GM15510 (cell line): Measurements from ENCODE around the gene PIK3R5.

ENCODE experiments used
- POLR2A ChIP-seq: IDR thresholded peaks from 3 replicates; pipeline ENCODE4 v1.6.1; 2011; ENCODE audit warnings: borderline replicate concordance; ENCODE audit not compliant: insufficient read length; ENCODE audit errors: extremely low read depth

The PIK3R5 gene

DNA sequence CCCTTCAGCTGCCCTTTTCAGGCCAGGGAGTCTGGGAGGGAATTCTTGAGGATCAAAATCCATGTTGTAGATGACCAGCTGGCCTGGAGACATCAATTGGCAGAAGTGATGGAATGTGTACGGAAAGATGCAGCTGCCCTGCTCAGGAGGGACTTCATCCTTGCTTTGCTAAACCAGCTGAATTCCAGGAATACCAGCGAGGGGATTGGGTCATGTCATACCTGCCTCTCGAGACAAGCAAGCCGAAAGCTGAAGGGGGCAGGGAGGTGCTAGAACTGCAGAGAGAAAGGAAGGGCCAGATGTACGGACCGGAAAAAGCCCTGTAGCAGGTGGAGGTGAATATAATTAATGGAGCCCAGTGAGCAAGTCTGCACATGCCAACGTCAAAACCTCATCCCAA, 30.2 kb upstream of the PIK3R5 start:
- TF ChIP-seq POLR2A, result no peak

DNA sequence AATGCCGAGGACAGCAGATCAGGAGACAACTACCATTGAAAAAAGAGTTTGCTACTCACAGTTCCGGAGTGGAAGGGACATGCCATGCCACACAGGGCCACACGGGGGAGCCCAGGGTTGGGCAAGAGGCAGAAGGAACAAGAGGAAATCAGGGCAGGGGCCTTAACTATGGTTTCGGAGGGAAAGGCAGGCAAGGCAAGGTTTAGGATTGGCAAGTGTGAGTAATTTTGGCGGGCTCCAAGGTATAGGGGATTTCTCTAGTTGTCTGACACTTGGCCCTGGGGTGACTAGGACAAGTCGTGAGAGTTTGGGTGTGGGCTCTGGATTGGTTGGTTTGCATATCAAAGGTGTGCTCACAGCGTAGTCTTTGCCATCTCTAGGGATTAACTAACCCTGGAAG, 28.8 kb upstream of the PIK3R5 start:
- TF ChIP-seq POLR2A, result no peak

DNA sequence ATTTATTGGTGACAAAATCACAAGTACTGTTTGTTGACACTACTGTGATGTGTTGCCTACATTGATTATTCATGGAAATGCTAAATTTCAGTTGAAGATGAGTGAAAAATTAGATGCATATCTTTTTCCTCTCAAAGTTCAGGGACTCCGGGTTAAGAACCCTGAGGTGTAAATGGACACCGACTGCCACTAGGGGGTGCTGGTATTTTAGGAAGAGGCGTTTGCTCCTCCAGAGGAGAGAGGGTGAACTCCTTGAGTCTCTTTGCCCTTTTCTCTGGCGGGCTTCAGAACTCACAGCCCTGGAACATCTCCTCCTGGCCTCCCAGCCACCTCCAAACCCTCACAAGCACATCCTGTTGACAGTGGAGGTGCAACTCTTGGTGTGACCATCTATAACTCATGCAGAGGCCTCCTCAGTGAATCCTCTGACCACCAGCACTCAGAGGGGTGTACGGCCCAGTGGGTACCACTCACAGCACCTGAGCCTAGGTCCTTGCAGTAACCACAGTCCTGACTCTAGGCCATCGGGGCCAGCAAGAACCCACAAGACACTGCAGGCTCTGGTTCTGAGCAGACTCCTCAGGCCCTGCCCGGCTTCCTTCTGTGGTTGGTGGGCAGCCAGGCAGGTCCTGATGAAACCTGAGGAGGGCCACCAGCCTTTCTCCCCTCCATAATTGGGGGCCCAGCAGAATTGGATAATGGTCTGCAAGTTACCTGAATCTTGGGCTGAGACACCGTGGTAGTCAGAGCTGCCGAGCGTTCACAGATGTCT, 26.2 kb upstream of the PIK3R5 start:
- TF ChIP-seq POLR2A, result no peak

DNA sequence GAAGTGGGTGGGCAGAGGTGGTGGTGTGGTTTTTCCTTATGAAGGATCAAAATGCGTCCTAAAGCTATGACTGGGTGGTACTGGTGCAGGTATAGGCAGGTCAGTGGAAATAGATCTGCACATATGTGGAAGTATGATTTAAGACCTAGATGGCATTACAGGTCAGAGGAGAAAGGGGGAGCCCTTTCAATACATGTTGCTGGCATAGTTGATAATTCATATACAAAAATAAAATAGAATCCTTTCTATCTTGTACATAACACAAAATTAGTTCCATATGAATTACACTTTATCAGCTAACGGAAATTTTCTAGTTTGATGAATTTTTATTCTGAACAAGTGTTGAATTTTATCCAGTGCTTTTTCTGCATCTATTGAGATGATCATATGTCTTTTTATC, 20.8 kb upstream of the PIK3R5 start:
- TF ChIP-seq POLR2A, result no peak

- no peak for TF ChIP-seq POLR2A
Observed at GRCh38 chr17:8985054-8985701, 19.7 kb upstream of the PIK3R5 start.

GRCh38 chr17:8981443-8981842, 15.9 kb upstream of the PIK3R5 start:
- TF ChIP-seq POLR2A, result no peak

GRCh38 chr17:8979715-8980114, 14.2 kb upstream of the PIK3R5 start:
- no peak for TF ChIP-seq POLR2A

DNA sequence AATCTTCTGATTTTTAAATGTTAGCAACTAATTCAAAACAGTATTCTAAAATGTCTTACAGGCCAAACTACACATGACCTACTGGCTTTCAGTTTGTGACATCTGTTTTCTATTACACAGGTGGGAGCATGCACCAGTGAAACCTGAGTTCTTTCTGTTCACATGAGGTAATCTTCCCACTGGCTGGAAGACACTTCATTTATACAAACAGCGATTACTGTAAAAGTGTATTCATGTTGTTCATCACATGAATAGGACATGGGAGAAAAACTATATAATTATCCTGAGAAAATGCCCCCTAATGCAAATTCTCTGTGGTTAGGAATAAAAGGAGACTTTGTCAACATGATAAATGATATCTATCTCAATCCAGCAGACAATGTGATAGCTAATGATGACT, 11.1 kb upstream of the PIK3R5 start:
- no peak for TF ChIP-seq POLR2A

- no peak for TF ChIP-seq POLR2A
Observed at GRCh38 chr17:8975091-8975725, 9.7 kb upstream of the PIK3R5 start.

DNA sequence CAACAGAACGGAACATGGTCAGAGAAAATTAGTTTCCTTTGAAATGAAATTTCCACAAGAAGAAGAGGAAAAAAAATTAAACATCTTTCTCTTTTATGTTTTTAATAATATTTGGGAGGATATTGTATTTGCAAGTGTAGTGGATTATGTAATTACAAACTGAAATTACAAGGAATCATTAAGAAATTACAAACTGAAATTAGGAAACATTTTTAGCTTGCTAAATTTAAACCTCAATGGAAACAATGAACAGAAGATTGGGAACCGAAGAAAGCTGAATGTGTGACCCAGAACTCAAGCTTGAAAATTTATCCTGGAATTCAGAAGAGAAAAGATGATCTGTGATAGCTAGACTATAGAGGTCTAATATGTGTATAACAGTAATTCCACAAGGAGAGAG, 4.4 kb upstream of the PIK3R5 start:
- no peak for TF ChIP-seq POLR2A

DNA sequence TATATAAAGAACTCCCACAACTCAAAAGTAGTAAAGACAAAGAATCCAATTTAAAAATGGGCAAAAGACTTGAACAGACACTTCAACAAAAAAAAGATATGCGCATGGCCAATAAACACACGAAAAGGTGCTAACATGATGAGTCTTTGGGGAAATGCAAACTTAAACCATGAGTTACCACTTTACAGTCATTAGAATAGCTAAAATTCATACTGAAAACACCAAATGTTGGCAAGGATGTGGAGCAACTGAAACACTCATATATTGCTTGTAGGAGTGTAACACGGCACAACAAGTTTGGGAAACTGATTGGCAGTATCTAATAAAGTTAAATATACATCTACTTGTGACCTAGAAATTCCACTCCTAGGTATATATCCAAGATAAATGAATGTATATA, 3.0 kb upstream of the PIK3R5 start:
- no peak for TF ChIP-seq POLR2A

DNA sequence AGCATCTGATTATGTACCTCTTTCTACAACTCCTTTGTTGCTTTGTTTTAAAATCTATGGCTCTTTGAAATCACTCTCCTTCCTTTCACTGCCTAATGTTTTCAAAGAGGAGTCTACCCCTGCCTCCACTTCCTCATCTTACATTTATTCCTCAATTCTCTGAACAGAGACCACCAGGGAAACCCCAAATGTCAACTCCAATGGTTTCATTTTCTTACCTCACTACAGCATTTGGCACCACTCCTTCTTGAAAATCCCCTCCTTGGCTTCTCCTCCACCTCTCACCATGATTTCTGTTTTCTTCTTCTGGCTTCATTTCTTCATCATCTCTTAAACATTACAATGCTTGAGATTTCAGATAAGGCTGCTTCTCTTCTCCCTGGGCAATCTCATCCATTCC, 2.4 kb upstream of the PIK3R5 start:
- TF ChIP-seq POLR2A, result no peak

- TF ChIP-seq POLR2A, result no peak
Observed at GRCh38 chr17:8966926-8967325, 1.4 kb upstream of the PIK3R5 start.

DNA sequence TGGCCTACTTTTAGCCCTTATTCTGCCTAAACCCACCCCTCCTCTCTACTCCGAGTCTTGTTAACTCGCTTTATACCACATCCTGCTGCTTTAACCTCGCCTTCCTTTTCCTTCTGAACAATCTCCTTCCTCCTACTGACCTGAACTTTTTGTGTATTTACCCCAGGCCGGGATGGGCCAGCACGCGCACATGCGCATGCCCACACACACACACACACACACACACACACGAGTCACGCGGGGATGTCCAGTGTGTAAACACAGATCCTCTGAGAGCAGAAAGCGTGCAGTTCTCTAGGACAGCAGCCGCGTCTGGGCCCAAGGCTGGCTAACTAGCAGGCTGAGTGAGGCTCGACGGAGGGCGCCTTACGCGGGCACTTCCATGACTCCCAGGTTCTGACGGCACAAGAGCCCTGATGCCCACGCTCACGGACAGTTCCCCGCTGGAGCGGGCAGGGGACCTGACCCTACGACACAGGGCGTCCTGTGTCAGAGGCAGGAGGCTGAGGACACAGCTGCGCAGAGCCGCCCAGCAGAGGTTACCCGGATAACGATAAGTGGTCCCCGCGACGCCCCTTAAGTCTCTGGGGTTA, 610 bp downstream of the PIK3R5 start:
- TF ChIP-seq POLR2A, result no peak

DNA sequence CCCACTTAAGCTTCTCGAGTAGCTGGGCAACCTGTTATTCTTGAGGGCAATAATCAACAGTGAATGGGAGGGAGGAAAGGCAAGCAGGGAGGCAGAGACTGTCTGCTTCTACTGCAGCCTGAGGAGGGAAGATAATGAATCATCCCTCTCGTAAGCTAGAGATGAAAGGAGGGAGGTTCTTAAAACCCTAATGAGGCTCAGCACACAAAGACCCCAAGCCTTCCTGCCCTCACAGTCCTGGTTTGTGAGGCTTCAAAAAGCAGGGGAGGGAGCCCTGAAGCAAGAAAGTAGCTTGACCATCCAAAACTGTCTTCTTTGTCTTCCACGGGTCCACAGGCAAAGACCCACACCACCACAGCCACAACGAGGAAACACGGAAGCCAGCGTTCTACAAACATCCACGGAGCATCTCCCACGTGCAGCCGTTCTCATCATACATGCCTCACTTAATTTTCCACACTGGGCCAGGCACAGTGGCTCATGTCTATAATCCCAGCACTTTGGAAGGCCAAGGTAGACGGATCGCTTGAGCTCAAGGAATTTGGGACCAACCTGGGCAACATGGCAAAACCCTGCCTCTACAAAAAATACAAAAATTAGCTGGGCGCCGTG, 1.8 kb downstream of the PIK3R5 start:
- no peak for TF ChIP-seq POLR2A
